ENCODE results near the gene ZNF385D.

The ZNF385D gene

GRCh38 chr3:21377071-21377769 lies 373.8 kb downstream of the ZNF385D start:
- DNase-seq (ENCODE audit: low spot score), result no peak

- no peak for DNase-seq (ENCODE audit: low spot score)
These were observed 378.7 kb downstream of the ZNF385D start for GRCh38 chr3:21372316-21372715.
